ENCODE measurements around the gene GIGYF2.

GIGYF2 gene

DNA sequence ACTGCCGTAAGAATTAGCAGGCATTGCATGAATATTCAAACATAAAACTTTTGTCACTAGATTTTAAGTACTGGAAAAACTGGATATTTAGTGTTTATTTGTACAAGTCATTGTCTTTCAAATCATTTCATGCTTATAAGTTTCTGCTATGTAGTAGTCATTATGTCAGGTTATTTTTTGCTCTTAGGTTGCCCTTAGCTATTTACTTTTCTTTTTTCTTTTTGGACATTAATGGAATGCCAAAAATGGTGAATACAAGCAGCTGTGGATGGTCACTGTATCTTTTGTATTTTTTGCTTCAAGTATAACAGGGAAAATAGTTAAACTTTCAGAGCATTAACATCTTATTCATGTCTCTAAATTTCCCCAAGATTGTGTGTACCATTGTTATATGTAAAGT lies 97.8 kb downstream of the GIGYF2 start:
- no peak overlapping the region for H3K4me3 ChIP-seq (ENCODE audit: low read depth, low read length)
- no peak for DNase-seq (ENCODE audit: low read depth)
- TF ChIP-seq, protein P1, sequence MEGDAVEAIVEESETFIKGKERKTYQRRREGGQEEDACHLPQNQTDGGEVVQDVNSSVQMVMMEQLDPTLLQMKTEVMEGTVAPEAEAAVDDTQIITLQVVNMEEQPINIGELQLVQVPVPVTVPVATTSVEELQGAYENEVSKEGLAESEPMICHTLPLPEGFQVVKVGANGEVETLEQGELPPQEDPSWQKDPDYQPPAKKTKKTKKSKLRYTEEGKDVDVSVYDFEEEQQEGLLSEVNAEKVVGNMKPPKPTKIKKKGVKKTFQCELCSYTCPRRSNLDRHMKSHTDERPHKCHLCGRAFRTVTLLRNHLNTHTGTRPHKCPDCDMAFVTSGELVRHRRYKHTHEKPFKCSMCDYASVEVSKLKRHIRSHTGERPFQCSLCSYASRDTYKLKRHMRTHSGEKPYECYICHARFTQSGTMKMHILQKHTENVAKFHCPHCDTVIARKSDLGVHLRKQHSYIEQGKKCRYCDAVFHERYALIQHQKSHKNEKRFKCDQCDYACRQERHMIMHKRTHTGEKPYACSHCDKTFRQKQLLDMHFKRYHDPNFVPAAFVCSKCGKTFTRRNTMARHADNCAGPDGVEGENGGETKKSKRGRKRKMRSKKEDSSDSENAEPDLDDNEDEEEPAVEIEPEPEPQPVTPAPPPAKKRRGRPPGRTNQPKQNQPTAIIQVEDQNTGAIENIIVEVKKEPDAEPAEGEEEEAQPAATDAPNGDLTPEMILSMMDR (IDR thresholded peaks at IDR 0.05; ENCODE audit: control insufficient read depth, extremely low read depth, insufficient read depth): no peak

DNA sequence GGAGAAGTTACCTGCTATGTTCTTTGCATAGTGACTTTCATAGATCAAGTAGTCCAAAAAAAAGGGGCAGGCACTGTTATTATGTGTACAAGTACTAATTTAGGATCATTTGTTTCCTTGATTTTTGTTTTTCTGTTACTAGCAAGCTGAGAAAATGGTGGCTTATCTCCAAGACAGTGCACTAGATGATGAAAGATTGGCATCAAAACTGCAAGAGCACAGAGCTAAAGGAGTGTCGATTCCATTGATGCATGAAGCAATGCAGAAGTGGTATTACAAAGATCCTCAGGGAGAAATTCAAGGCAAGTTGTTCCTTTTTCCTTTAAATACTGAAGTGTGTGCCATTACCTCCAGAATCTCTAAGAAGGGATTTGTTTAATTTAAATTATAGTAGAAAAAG lies 98.8 kb downstream of the GIGYF2 start:
- H3K4me3 ChIP-seq (ENCODE audit: low read depth, low read length): no peak overlapping the region
- DNase-seq (ENCODE audit: low read depth): no peak
- TF ChIP-seq, protein P1 (IDR thresholded peaks at IDR 0.05; ENCODE audit: control insufficient read depth, extremely low read depth, insufficient read depth): no peak

DNA sequence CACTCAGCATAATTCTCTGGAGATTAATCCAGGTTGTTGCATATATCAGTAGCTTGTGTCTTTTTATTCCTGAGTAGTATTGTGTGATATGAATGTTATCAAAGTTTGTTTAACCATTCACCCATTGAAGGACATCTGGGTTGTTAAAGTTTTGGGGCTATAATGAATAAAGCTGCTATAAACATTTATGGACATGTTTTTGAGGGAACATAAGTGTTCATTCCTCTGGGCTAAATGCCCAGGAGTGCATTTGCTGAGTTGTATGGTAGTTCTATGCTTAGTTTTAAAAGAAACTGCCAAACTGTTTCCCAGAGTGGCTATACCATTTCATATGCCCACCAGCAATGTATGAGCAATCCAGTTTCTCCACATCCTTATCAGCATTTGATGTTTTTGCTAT lies 101.1 kb downstream of the GIGYF2 start:
- no peak overlapping the region for H3K4me3 ChIP-seq (ENCODE audit: low read depth, low read length)
- no peak for DNase-seq (ENCODE audit: low read depth)
- TF ChIP-seq, protein P1 (IDR thresholded peaks at IDR 0.05; ENCODE audit: control insufficient read depth, extremely low read depth, insufficient read depth): no peak

DNA sequence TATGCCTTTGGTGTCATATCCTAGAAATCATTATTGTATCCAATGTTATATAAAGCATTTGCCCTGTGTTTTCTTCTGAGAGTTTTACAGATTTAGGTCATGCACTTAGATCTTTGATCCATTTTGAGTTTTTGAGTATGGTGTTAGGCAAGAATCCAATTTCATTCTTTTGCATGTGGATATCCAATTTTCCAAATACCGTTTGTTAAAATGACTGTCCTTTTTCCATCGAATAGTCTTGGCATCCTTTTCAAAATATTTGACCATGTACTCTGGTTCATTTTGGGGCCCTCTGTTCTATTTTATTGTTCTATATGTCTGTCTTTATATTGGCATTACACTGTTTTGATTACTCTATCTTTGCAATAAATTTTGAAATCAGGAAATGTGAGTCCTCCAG lies 103.0 kb downstream of the GIGYF2 start:
- H3K4me3 ChIP-seq (ENCODE audit: low read depth, low read length): no peak overlapping the region
- TF ChIP-seq, protein P1 (IDR thresholded peaks at IDR 0.05; ENCODE audit: control insufficient read depth, extremely low read depth, insufficient read depth): no peak
- no peak for DNase-seq (ENCODE audit: low read depth)

DNA sequence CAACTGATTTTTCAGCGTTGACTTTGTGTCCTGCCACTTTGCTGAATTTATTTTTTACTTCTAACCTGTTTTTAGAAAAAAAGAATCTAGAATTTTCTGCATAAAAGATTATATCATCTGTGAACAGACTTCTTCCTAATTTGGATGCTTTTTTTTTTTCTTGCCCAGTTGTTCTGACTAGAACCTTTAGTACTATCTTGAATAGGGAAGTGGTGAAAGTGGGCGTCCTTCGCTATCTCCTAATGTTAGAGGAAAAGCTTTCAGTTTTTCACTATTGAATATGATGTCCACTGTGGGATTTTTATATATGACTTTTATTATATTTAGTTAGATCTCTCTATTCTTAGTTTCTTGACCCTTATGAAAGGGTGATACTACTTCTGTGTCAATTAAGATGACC lies 105.0 kb downstream of the GIGYF2 start:
- TF ChIP-seq, protein P1 (IDR thresholded peaks at IDR 0.05; ENCODE audit: control insufficient read depth, extremely low read depth, insufficient read depth): no peak
- no peak for DNase-seq (ENCODE audit: low read depth)
- H3K4me3 ChIP-seq (ENCODE audit: low read depth, low read length): no peak overlapping the region

DNA sequence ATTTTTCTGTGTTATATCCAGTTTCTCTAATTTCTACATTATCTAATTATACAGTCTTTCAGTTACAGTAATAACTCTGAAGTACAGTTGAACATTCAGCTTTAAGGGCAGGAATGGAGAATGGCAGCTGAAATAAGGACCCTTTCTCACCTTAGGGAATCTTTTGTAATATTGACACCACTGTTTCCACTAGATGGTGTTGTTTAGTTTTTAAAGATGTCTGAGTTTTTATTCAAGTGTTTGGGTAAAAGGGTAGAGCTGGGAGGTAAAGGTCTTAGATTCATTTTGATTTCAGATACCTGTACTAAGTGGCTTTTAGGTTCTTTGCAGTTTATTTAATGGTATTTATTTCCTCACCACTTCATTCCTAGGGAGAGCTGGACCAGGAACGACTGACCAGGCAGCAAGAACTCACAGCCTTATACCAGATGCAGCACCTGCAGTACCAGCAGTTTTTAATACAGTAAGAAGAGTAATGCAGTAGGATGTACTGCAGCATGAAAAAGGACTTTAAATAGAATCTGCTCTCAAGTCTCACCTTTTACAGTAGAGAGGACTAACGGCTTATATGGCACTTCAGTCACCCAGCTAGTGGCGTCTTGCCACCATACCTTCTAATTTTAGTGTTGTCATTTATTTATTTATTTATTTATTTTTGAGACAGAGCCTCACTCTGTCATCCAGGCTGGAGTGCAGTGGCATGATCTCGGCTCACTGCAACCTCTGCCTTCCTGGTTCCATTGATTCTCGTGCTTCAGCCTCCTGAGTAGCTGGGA lies 112.4 kb downstream of the GIGYF2 start:
- TF ChIP-seq, protein P1 (IDR thresholded peaks at IDR 0.05; ENCODE audit: control insufficient read depth, extremely low read depth, insufficient read depth): no peak
- no peak for DNase-seq (ENCODE audit: low read depth)
- H3K4me3 ChIP-seq (ENCODE audit: low read depth, low read length): no peak overlapping the region

DNA sequence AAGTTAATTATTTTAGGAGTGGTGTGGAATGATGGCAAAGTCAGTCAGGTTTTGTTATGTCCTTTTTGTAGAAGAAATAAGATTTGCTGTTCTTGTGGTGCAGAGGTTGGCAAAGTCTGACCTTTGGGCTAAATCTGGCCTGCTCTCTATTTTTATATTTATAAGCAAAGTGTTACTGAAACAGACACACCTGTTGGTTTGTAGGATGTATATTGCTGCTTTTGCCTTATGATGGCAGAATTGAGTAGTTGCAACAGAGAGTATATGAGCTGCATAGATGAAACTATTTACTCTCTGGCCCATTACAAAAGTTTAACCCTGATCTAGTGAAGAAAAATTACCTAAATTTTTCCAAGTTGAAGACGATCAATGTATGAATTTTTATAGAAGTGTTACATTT lies 113.3 kb downstream of the GIGYF2 start:
- DNase-seq (ENCODE audit: low read depth): no peak
- H3K4me3 ChIP-seq (ENCODE audit: low read depth, low read length): no peak overlapping the region
- TF ChIP-seq, protein P1 (IDR thresholded peaks at IDR 0.05; ENCODE audit: control insufficient read depth, extremely low read depth, insufficient read depth): no peak

Measured in LNCaP clone FGC (cell line).